ENCODE measurements around the gene AHCYL2.

Gene AHCYL2

DNA sequence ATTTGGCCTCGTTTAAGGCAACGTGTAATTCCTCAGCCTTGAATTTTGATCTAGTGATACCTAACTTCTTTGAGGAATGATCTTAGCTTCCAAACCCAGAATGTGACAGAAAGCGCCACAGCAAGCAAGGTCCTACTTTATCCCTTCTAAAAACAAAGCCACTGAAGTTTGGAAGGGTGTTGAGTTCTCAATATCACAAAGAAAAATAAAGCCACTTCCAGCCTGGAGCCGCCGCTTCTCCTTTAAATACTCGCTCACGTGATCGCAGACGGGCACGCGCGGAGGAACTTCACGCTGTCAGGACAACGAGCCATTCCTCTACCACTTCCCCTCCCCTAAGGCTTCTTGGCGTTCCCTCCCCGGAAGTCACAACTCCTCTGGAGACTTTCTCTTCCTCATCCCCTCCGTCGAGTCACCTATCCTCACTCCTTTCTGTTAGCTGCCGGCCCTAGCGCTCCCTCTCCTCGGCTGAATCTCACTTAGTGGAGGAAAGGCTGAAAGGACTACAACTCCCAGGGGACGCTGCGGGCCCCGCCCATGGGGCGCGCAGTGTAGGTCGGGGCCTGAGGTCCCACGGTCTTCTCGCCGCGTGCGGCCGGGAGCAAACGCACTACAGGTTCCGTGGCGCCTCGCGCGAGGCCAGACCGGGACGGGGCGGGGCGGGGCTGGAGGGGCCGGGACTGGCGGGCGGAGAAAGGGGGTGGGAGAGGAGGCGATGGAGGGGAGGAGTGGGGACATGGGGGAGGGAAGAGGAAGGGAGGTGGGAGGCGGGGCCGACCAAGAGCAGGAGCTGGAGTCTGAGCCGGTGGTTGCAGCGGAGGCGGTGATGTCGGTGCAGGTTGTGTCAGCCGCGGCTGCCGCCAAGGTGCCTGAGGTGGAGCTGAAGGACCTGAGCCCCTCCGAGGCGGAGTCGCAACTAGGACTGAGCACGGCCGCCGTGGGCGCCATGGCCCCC is at the start of gene AHCYL2:
AHCYL2 (plus strand) TSS at position 780 of the 955 bp plus-strand sequence.
- peak; percentile 98 for DNase-seq

DNA sequence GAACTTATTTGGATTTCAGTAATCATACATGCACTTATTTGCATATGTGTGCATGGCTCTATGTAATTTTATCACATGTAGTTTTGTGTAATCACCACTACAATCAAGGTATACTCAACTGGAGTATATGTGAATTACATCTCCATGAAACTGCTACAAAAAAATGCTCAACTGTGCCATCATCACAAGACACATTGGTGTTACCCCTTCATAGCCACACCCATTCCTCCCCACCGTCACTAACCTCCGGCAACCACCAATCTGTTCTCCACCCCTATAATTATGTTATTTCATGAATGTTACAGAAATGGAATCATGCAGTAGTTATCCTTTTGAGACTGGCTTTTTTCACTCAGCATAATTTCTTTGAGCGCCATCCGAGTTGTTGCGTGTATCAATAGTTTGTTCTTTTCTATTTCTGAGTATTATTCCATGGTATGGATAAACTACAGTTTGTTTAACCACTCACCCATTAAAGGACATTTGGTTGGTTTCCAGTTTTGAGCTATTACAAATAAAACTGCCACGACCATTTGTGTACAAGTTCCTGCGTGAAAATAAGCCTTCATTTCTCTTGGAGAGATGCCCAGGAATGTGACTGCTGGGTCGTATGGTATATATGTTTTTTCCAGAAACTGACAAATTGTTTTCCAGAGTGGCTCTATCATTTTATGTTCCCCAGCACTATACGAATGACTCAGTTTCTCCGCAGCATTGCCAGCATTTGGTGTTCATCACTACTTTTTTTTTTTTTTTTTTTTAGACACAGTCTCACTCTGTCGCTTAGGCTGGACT is 47.7 kb upstream of the AHCYL2 start:
- DNase-seq: no peak

DNA sequence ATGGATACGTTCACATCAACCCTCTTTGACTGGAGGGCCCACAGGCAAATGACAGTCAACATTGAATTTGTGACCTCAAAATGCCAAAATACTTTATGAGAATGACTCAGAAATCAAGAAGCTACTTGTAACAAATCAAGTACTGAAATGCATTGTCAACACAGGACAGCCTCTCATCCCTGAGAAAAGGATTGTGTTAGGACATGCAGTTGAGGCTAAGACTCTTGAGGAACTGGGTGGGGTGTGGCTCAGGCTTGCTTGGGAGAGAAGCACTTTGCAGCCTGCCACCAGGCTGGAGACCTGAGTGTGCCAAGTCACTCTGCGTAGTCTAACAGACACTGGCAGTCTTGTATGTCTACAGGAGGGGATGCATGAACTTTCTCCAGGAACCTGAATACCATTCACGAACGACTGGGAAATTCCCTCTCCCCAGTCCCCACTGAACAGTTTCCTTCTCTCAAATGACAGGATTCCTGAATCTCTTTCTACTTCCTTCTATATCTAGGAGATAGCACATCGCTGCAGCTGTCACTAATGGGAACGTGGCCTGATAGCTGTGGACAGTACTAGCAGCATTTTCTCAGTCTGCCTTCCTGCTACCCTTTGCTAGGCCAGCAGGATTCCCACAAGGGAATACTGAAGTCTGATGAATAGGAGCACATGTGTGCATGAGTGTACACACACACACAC is 39.7 kb upstream of the AHCYL2 start:
- no peak for DNase-seq

DNA sequence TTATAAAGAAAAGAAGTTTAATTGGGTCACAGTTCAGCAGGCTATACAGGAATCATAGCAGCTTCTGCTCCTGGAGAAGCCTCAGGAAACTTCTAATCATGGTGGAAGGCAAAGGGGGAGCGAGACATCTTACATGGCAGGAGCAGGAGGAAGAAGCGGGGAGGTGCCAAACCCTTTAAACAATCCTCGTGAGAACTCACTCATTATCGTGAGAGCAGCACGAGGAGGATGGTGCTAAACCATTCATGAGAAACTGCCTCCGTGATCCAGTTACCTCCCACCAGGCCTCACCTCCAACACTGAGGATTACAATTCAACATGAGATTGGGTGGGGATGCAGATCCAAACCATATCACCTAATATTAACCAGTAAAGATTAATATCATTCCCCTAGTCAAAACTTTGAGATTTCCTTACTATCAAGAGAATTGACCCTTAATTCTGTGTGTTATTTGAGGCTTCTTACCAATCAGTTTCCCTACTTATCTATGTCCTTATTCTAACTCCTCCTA is 38.0 kb upstream of the AHCYL2 start:
- DNase-seq: no peak

DNA sequence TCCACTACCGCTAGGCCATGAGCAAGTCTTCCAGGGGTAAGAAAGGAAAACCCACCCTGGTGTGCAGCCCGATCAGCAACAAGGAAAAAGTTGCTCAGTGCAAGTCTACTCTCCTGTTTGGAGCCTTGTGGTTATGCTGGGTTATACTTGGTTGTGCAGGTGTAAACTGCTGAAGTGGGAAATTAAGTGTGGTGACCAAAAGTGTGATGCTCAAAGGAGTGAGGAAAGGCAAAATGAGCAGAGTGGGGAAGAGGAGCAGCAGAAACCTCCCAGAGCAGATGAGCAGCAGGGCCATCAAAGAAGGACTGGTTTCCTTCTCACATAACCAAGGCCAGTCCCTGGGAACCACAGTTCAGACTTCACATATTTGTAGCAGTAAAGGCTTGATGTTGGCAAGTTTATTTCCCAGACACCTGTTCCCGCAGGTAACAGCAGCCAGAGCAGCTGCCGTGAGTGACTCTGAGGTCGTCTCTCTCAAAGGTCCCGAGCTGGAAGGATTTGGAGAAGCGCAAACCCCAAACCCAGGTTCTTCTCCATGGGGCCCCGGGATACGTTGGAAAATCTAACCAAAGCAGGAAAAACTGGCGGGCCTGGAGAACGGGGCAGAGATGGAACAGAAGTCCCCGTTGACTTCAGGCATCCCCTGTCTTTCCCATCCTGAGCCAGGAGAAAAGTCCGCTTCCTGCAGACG is 37.0 kb upstream of the AHCYL2 start:
- DNase-seq: no peak

DNA sequence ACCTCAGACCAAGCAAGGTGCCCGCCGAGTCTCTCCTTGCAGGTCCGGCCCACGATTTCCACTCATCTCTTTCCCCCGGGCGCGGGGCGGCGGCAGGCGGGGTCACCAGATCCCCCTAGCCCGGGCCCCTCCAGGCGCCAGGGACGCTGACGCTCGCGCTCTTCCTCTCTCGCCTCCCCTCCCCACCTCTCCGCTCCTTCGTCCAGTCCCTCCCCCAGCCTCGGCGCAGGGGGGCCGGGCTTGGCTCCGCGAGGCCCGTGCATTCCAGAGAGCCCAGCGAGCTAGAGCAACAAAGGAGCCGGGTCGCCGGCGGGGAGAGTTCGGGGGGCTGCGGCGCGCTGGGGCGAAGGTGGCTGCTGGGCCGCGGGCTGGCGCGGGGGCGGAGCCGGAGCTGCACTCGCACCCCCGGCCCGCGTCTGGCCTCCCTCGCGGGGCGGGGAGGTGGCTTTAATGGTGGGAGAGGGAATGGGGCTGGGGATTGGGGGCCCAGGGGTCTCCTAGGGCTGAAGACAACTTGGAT is 36.4 kb upstream of the AHCYL2 start, which contains the start of gene SMO:
SMO (plus strand) TSS at position 262 of the 520 bp plus-strand sequence. CDS start 519 bp downstream, outside the sequence.
- DNase-seq: peak; percentile 8 to 16

DNA sequence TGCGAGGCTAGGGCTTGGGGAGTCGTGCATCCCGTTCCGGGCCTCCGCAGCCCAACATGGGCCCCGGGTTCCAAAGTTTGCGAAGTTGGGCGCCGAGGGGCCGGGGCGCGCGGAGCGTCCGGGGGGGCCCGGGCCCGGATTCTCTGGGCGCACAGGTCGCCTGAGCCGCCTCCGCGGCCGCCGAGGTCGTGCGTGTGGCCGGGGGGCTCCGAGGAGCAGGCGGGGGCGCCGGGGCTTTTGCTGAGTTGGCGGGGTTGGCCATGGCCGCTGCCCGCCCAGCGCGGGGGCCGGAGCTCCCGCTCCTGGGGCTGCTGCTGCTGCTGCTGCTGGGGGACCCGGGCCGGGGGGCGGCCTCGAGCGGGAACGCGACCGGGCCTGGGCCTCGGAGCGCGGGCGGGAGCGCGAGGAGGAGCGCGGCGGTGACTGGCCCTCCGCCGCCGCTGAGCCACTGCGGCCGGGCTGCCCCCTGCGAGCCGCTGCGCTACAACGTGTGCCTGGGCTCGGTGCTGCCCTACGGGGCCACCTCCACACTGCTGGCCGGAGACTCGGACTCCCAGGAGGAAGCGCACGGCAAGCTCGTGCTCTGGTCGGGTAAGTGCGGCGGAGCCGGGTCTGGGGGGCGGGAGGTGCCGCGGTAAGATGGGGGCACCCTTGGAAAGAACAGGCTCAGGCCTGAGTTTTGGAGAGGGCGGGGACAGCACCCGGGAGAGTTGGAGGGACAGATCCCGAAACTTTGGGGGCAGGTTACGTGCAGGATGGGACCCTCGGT is 35.8 kb upstream of the AHCYL2 start:
- no peak for DNase-seq

DNA sequence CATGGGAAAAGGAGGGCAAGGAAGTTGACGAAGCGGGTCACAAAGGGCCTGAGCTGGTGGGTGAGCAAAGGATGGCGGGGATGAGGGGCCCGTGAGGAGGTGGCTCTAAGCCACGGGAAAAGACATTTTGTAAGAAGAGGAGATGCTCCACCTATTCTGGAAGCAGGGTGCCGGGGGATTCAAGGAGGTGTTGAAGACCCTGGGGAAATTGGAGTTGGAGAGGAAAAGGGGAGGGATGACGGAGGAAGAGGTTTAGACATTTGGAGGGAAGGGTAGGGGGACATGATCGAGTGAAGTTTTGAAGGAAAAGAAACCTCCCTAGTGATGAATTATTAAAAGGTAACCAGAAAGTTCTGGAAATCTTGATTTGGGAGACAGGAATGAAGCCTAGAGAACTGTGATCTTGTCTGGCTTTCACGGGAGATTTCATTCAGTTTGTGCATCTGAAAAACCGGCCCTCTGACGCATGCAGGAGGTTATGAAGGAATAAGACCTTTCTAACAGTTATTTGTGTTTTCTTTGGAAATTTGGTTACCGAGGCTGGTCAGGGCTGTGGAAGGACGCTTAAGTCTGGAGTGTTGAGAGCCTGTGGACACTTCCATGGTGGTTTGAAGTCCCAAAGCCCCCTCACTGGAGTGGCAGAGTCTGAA is 35.0 kb upstream of the AHCYL2 start:
- DNase-seq: no peak

DNA sequence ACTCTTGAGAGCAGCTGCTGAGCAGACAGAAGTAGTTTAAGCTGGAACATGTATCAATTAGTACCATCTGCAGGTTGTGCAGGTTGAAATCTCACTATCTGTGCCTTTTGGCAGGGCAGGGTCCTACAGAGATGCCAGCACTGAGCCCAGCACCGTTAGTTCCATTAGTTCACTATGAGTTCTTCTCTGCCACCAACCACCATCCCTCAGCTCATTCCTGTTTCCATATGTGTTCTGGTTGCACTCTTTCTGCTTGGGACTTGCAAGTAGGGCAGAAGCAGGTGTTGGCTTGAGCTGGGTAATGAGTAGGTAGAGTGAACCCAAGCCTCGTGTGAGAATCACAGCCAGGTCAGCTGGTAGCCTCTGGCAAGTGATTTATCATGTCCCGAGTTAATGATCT is 33.6 kb upstream of the AHCYL2 start:
- DNase-seq: no peak

DNA sequence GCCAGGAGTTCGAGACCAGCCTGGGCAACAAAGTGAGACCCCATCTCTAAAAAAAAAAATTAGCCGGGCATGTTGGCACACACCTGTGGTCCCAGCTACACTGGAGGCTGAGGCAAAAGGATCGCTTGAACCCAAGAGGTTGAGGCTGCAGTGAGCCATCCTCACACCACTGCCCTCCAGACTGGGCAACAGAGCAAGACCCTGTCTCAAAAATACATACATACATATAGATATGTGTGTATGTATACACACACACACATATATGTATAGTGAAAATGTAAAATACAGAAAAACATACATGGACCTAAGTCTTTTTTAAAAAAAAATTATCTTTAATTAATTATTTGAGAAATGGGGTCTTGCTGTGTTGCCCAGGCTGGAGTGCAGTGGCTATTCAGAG is 30.9 kb upstream of the AHCYL2 start:
- DNase-seq: no peak

DNA sequence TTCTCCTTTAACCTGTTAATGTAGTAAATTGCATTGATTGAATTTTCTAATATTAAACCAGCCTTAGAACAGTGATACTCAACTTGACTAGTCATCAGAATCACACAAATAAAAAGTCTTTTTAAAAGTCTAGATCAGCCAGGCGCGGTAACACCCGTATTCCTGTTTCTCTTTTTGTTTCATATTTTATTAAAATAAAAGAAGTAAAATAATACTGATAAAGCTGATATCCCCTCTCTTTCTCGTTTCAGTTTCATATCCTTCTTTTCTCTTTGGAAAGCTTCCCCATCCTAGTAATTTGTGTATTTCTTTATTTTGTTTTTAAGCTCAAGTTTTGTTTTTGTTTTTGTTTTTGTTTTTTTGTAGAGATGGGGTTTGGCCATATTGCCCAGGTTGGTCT is 27.1 kb upstream of the AHCYL2 start:
- DNase-seq: no peak

DNA sequence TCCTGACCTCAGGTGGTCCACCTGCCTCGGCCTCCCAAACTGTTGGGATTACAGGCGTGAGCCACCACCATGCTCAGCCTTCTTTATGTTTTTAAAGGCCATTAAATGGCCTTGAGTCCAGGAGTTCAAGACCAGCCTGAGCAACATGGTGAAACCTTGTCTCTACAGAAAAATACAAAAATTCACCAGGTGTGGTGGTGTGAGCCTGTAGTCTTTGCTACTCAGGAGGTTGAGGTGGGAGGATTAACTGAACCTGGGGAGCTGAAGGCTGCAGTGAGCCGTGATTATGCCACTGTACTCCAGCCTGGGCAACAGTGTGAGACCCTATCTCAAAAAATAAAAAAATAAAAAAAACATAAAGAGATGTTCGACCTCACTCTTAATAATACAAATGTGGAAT is 25.4 kb upstream of the AHCYL2 start:
- DNase-seq: no peak

DNA sequence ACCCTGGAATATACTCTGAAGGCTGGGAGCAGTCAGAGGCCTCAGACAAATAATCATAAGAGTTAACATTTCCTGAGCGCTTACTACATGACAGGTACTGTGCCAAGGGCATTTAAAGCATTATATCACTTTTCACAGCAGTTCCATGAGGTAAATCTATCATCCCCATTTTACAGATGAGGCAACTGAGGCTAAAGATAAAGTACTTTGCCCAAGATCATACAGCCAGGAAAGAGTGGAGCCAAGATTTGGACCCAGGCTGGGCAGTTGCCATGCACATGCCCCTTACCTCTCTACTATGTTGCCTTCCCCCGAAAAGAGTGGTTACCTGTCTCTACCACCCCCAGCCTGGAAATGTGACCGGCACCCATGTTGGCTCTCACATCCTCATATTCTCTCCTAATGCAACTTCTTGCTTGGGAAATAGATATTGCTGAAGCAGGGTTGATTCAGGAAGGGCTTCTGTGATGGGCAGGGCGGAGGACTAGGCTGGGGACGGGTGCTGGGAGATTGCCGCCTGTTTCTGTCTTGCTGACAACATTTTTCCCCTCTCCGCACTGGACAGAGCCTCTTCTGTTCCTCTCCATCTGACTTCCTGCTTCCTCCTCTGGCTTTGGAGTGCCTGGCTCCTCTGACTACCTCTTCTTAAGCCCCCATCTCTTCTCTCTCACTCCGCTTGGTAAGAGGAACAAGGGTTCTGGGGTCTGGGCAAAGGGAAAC is 22.6 kb upstream of the AHCYL2 start:
- DNase-seq: no peak

DNA sequence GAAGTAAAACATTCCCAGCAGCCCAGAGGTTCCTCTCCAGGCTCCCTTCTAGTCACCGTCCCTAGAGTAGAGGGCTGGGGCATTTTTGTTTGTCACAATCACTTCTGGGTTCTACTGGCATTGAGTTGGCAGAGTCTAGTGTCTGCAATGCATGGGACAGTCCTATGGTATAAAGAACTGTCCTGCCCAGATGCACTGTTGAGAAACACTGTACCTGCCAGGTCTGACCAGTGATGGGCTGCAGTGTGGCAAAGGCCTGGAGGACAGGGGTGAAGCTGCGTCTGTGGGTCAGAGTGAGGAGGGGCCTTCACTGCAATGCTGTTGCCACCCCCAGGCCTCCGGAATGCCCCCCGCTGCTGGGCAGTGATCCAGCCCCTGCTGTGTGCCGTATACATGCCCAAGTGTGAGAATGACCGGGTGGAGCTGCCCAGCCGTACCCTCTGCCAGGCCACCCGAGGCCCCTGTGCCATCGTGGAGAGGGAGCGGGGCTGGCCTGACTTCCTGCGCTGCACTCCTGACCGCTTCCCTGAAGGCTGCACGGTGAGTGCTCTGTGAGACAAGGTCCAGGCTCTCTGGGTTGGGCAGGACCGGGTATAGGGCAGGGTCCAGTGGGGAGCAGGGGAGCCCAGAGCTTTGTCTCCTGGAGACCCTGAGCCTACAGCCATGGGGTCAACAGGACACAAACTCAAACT is 21.6 kb upstream of the AHCYL2 start:
- no peak for DNase-seq

DNA sequence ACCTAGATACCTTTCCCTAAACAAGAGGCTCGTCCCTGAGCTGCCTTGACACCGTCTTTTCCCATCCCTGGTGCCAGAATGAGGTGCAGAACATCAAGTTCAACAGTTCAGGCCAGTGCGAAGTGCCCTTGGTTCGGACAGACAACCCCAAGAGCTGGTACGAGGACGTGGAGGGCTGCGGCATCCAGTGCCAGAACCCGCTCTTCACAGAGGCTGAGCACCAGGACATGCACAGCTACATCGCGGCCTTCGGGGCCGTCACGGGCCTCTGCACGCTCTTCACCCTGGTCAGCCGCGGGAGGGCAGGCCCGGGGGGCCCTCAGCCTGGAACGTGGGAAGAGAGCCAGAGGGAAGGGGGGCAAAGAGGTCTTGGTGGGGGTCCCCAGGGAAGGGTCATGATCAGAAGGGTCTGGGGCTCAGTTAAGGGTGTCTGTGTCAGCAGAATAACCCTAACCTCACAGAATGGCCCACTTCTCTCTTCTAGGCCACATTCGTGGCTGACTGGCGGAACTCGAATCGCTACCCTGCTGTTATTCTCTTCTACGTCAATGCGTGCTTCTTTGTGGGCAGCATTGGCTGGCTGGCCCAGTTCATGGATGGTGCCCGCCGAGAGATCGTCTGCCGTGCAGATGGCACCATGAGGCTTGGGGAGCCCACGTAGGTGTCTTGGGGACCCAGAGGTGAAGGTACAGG is 19.6 kb upstream of the AHCYL2 start:
- DNase-seq: no peak

DNA sequence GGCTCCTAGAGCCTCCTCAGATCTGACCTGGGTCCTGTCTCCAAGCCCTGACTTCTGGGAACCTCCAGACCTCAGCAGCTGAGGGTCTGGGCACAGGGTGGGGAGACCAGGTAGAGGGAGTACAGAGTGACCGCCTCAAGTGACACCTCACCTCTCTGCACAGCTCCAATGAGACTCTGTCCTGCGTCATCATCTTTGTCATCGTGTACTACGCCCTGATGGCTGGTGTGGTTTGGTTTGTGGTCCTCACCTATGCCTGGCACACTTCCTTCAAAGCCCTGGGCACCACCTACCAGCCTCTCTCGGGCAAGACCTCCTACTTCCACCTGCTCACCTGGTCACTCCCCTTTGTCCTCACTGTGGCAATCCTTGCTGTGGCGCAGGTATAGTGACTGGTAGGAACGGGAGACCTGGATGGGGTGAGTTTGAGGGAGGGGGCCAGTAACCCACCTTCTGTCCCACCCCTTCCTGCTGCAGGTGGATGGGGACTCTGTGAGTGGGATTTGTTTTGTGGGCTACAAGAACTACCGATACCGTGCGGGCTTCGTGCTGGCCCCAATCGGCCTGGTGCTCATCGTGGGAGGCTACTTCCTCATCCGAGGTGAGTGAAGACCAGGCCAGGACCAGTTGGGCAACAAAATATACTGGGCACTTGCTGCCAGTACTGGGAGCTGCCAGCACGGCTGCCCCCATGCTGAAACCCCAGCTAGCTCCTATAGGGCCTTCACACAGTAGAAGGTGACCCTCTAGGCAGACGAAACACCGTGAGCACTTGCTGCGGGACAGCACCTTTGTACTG is 18.6 kb upstream of the AHCYL2 start:
- DNase-seq: no peak

DNA sequence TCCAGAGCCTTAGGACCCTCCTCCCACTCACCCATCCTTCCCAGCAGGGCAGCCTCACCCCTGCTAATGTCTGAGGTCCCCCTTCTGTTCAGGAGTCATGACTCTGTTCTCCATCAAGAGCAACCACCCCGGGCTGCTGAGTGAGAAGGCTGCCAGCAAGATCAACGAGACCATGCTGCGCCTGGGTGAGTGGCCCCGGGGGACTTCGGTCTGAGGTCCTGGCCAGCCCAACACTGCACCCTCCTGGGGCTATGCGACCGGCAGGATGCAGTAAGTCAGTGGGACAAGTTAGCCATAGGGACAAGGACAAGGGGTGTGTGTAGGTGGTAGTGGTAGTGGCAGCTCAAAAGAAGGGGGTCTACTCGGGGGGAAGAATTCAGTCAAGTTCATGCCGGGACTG is 16.2 kb upstream of the AHCYL2 start:
- no peak for DNase-seq

All from stimulated activated CD4-positive, alpha-beta T cell treated with anti-CD3 and anti-CD28 coated beads, Interleukin-4, amount 100 ng/mL, for 4 hours (primary cell).